ENCODE data around the gene DES. TPM values are rescaled to one million over a fixed set of nuclear protein-coding genes. Genes with fewer than 3 reads are reported as not detected.

Gene DES
- total RNA-seq, 1 donor from 2014 or later, result 1,211 TPM

DNA sequence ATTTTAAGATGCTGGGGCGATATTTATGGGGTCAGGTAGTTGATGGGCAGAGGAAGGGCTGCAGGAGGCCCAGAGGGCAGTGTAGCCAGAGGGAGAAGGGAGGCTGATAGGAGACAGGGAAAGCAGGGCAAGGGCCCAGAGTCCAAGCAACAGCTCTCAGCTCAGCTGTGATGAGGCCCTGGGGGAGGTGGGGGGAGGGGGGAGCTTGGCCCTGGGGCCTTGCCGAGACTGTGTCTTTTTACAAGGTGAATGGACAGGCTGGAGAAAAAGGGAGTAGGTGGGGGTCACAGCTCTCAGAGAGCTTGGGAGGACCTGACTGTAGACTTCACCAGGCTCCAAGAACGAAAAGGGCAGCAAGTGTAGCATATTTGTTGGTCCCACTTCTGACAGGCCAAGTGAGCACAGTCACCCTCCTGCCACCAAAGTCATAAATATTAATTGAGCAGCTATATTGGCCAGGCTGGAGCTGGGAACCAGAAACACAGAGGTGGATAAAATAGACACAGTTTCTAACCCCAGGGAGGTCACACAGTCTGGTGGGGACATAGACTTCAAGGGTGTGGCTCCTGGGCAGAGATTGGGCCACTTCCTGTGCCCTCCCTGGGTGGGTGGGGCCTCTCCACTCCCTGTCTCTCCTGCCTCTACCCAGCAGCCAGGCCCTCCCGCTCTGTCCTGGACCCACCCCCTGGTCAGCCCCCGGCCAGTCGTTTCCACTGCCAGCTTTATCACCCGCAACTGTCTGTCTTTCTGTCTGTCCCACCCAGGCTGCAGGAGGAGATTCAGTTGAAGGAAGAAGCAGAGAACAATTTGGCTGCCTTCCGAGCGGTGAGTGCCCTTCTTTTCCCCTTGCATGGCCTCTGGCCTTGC lies 1.4 kb downstream of the DES start:
- DNase-seq (ENCODE audit: low spot score), result peak; percentile 70

DNA sequence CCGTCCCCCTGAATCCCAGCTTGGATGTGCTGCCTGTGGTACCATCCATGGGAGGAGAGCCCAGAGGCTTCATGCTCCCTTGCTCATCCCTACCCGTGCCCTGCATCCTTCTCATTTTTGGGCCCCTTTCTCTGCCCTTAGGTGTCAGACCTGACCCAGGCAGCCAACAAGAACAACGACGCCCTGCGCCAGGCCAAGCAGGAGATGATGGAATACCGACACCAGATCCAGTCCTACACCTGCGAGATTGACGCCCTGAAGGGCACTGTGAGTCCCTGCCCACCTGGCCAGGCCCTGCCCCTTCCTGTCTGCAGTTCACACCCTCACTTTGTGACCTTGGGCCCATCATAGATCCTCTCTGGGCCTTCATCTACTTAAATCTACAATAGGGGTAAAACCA lies 2.5 kb downstream of the DES start:
- DNase-seq (ENCODE audit: low spot score), result no peak

DNA sequence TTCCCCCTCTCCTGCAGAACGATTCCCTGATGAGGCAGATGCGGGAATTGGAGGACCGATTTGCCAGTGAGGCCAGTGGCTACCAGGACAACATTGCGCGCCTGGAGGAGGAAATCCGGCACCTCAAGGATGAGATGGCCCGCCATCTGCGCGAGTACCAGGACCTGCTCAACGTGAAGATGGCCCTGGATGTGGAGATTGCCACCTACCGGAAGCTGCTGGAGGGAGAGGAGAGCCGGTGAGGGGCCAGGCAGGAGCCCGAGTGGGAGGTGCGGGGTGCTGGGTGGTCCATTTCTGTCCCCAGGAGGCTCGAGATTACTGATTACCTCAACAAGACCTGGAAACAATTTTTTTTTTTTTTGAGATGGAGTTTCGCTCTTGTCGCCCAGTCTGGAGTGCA lies 3.1 kb downstream of the DES start:
- DNase-seq (ENCODE audit: low spot score), result no peak

DNA sequence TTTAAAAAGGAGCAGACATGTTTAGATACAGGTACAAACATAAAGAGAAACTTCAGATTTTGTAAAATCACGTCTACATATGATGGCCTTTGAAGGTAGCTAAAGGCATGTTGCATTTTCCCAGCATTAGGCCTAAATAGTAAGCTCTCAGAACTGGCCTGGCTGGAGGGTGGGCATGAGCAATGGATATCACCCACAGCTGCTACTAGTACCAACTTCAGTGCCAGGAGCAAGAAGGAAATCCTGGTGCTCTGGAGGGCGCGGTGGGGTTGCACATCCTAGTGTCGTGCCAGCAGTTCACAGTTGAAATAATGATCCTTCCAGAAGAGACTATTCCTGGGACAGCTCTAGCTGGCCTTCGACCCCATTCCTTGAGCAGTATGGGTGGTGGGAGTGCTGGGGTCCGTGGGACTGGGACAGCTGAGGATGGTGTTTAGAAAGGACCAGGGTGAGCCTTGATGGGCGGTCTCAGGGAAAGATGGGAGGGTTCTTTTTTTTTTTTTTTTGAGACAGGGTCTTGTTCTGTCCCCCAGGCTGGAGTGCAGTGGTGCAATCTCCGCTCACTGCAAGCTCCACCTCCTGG lies 4.9 kb downstream of the DES start:
- DNase-seq (ENCODE audit: low spot score), result peak; percentile 41

DNA sequence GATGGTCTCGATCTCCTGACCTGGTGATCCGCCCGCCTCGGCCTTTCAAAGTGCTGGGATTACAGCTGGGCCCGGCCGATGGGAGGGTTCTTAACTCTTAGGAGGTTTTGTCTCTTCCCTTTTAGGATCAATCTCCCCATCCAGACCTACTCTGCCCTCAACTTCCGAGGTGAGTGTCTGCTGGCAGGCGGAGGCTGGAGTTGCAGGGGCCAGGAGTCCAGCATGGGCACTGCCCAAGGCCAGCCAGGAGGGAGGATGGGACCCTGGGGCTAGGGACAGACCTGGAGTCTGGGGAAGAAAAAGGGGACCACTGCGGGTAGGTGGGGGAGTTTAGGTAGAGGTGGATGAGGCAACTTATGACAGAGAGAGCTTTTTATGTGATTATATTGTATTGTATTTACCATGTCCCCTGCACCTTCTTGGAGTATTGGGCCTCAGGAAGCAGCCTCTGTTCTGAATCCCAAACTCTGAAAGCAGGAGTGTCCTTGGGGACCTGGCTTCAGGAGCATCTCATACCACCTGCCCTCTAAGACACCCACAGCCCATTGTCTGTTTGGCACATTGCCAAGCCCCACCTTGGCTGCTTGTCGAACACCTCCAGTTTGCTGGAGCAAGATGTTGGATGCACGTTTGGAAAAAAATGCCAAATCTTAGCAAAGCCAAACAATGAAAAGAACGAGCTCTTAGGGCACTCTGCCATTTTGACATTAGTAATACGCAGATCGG lies 5.6 kb downstream of the DES start:
- peak; percentile 43 for DNase-seq (ENCODE audit: low spot score)

DNA sequence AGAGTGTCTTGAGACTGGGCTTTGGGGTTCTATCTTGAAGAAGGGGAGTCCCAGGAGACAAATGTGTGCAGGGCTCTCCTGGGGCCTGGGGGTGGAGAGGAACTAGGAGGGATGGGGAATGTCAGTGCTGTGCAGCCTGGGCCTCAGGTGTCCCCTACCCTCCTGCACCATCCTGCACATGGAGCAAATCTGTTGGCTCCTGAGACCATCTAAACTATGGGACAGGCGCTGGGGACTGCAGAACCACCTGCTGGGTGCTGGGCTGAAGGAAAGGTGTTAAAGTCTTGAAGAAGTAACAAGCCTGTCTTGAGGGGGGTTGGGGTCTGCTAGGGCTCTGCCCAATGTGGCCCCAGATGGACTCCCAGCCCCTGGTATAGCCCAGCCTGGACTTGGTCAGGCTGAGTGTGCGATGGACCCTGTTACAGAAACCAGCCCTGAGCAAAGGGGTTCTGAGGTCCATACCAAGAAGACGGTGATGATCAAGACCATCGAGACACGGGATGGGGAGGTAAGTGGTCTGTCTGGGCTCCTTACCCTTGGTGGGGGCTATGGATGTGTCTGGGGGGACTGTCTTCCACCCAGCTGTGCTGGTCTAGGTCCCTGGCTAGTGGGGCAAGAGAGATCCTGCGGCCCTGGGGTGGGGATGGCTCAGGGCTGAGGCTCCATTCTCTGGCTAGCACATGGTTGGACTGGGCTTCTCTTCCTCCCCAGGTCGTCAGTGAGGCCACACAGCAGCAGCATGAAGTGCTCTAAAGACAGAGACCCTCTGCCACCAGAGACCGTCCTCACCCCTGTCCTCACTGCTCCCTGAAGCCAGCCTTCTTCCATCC lies 7.3 kb downstream of the DES start:
- no peak for DNase-seq (ENCODE audit: low spot score)

DNA sequence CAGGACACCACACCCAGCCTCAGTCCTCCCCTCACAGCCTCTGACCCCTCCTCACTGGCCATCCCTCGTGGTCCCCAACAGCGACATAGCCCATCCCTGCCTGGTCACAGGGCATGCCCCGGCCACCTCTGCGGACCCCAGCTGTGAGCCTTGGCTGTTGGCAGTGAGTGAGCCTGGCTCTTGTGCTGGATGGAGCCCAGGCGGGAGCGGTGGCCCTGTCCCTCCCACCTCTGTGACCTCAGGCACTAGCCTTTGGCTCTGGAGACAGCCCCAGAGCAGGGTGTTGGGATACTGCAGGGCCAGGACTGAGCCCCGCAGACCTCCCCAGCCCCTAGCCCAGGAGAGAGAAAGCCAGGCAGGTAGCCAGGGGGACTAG lies 7.9 kb downstream of the DES start:
- DNase-seq (ENCODE audit: low spot score), result no peak

DNA sequence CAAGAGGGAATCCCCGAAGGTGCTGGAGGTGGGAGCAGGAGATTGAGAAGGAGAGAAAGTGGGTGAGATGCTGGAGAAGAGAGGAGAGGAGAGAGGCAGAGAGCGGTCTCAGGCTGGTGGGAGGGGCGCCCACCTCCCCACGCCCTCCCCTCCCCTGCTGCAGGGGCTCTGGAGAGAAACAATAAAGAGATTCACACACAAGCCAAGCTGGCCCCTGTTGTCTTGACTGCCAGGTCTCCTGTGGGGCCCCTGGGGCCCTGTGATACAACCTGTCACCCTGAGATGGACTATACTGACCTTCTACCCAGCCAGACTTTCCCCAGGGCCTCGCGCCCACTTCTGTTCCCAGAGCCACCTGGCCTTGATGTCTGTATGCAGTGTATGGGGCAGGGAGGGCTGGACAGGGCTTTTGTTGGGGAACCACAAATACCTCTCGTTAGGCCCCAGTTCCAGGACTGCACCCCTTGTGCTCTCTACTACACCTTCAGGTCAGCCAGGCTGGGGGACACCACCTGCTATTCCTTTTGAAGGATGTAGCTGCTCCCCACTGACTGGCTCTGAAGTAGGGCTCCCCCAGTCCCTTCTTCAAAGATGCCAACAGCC lies 8.5 kb downstream of the DES start:
- no peak for DNase-seq (ENCODE audit: low spot score)

DNA sequence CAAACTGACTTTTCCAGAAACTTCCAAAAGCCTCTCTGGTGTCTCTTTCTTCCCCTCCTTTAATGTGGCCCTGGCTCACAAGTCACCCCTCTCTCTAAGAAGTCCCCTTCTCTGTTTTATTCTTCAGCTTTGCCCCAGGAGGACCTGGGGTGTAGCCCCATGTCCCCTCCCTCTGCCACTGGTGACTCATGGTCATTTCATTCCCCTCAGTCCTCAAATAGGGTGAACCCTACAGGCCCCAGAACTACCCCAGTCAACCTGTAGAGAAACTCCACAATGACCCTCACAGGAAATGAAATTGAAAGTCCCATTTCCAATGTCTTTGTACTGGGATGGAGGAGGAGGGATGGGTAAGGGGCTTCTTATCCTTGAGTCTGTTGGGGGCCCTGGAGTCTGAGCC lies 10.3 kb downstream of the DES start:
- DNase-seq (ENCODE audit: low spot score), result no peak

DNA sequence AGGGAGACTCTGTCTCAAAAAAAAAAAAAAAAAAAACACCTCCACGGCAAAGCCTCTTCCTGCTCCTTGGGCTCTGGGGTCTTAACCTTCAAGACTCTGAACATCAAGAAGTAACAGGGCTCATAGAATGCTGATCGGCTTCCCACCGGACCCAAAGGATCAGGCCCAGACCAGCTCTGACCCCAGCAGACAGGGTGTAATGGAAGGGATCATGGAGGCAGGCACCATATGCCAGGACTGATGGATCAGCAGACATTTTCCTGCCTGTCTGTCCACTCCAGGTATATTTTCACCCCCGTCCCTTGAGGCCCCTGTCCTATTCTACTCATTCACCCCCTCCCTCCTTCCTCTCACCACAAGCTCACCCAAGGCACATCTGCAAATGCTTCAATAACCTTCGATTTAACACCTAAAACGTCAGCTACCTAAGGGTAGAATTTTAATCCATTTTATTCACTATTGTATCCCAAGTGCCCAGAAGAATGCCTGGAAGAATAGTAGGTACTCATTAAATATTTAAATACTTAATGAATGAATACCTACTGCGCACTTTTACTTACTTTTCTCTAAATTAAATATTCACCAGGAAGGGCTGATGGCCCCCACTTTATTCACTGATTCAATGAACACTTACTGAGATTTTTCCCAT lies 11.9 kb downstream of the DES start:
- no peak for DNase-seq (ENCODE audit: low spot score)

DNA sequence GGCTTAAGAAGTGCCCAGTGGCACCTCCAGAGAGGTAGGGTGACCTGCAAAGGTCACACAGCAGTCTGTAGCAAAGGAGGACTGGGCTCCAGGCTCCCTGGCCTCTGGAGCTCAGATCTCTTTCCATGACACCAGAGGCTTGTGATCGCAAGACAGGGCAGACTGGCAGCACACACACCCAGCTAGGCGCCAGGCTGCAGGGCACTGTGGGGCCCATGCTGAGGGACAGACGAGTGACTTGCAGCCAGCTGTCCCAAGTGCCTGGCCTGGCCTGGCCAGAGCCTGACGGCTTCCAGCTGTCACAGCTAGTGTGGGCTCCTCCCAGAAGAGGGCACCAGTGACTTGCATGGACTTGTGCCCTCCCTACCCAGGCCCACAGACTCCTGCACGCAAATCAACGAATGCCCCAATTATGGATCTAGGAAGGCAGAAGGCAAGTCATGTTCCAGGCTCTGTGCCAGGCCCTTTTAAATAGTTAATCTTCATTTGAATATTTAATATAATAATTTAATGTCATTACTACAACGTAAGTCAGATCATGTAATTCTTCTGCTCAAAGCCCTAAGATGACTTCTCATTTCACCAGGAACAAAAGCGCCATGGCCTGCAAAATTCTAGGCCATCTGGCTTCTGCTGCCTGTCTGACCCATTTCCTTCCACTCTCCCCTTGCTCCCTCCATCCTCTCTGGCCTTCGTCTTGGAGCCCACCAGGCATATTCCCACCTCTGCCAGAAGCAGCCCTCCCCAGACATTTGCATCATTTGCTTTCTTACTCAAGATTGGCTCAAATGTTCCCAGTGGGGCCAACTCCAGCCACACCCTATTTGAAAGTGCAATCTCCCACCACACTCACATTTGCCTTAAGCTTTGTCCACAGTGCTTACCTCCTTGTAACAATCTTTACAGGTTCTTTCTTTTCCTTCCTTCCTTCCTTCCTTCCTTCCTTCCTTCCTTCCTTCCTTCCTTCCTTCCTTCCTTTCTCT lies 12.7 kb downstream of the DES start:
- DNase-seq (ENCODE audit: low spot score), result no peak

DNA sequence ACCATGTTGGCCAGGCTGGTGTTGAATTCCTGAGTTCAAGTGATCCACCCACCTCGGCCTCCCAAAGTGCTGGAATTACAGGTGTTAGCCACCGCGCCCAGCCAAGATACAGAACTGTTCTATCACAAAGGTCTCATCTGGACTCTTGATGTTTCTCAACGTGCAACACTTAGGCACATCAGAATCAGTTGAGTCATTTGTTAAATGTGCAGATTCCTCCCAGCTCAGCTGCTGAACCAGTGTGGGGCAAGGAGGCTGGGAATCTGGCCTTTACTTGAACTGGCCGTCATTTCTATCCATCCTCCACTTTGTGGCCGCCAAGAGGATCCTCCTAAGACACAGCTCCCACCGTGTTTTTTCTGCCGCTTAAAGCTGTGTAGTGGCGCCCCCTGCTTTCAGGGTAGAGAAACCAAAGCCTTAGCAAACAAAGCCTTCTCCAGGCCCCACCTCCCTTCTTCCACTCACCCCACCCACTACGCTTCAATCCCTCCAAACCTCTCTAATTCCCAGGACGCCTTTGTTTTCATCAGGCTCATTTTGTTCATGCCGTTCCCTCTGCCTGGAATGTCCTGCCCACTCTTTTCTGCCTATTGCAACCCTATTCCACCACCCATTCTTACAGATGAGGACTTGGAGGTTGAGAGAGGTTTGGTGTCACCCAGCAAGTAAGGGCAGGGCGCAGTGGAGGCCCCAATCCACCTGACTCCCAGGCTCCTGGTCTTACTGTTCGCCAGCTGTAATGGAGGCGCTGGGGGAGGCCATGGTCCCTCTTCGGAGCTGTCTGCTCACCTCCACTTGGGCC lies 15.7 kb downstream of the DES start:
- DNase-seq (ENCODE audit: low spot score), result no peak

DNA sequence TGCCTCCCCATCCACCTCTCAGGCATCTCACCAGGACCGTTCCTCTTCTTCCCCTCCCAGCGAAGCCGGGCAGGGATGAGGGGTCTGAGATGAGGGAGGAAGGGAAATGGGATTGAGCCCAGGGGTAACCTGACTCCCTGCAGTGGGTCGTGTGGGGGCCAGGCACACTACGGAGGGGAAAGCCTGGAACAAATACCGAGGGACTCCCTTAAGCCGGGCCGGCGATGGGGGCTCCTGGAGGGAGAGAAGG lies 16.2 kb downstream of the DES start:
- DNase-seq (ENCODE audit: low spot score), result no peak

DNA sequence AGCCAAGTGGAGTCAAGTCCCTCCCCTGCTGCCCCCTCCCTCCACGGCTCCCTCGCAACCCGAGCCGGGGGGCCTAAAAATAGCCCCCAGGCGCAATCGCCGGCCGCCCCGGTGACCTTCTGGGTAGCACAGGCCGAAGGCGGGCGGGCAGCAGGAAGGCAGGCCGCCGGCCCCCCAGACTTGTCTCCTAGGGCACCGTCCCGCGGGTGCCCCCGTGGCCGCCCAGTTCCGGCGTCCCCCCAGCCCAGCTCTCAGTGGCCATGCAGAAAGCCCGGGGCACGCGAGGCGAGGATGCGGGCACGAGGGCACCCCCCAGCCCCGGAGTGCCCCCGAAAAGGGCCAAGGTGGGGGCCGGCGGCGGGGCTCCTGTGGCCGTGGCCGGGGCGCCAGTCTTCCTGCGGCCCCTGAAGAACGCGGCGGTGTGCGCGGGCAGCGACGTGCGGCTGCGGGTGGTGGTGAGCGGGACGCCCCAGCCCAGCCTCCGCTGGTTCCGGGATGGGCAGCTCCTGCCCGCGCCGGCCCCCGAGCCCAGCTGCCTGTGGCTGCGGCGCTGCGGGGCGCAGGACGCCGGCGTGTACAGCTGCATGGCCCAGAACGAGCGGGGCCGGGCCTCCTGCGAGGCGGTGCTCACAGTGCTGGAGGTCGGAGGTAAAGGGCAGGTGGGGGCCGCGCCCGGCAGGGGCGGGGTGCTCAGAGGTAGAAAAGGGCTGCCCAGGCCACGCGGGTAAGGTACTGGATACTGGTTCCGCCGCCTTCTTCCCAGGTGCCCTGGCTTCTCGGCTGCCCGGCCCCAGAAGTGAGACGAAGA lies 16.7 kb downstream of the DES start, which contains the start of gene SPEG:
Gene SPEG, plus strand, starts transcription at position 126 of the 808 bp plus-strand sequence. Its CDS starts 135 bp downstream, at position 261.
- no peak for DNase-seq (ENCODE audit: low spot score)

DNA sequence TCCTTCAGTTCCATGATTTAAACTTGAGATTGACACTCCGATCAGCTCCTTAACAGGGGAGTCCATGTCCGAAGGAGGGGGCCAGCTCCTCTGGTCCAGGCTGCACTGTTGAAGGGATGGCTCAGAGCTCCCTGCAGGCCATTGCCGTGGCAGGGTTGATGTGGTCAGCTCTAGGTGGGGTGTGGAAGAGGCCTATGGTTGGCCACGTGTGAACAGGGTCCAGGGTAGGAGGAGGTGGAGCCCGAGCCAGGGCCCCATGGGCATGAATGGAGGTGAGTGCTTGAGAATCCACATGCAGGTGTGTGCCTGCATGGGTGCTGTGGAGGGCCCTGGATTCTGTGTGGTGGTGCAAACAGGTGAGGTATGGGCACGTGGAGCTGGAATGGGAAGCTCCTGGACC lies 17.5 kb downstream of the DES start:
- DNase-seq (ENCODE audit: low spot score), result no peak

DNA sequence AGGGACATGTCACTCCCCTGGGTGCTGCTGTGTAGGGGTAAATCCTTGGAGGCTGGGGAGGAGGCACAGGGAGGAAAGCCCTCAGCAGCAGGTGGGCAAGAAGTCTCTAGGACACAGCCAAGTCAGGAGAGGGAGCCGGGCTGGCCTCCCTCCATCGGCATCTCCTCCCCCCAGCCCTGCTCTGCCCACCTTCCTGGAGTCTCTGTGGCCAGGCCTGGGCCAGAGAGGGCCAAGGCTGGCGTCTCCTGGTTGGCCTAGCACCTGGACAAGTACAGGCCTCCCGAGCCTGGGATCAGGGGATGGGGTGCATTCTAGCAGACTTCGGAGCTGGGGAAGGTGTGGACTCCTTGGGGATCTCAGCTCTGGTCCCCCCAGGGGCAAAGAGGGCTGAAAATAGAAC lies 18.3 kb downstream of the DES start:
- DNase-seq (ENCODE audit: low spot score), result no peak

DNA sequence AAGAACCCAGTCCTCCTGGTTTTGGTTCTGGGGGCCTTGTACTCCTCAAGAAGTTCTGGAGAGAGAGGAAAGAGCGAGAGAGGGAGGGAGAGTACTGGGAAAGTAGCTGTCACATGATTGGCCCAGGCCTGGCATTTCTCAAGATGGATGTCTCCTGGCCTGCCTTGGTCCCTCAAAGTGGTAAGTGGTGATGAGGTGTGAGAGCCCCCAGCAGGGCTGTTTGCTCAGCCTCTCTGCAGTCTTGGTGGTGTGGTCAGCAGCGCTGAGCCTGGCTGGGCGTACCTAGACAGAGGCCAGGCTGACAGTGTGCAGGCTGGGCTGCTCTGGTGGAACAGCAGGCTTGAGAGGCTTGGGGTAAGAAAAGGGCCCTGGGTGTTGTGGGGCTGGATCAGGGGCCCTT lies 19.0 kb downstream of the DES start:
- DNase-seq (ENCODE audit: low spot score), result no peak

DNA sequence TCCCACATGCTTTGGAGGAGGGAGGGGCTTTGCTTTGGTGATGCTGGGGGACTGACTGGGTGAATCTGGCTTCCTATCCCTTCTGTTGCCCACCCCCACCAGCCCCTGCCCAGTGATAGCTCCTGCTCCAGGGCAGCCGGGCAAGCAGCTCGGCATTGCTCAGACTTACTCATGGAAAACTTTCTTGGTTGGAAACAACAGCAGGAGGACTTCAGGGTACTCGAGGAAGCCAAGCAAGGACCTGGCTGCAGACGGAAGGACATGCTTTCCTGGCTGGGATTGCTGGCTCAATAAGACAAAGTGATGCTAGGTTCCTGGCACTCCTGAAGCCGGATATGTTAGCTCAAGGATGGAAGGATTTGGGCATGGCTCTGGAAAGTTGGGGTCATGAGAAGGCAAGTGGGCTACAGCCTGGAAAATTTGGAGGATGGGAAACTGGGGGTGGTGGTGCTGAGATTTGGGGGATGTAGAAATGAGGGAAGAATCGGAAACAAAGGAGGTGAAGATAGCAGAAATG lies 19.6 kb downstream of the DES start:
- no peak for DNase-seq (ENCODE audit: low spot score)

Measured in ureter (tissue), 1 donor.